ENCODE data around the gene GOLT1A.
"Not testable (repeated sequence)": the region's sequence is repeated elsewhere in the genome, so short reads cannot be mapped to it uniquely, and the experiment has no call there.

The GOLT1A gene

GRCh38 chr1:204248954-204249353, 35.2 kb upstream of the GOLT1A start:
- no peak for DNase-seq

DNA sequence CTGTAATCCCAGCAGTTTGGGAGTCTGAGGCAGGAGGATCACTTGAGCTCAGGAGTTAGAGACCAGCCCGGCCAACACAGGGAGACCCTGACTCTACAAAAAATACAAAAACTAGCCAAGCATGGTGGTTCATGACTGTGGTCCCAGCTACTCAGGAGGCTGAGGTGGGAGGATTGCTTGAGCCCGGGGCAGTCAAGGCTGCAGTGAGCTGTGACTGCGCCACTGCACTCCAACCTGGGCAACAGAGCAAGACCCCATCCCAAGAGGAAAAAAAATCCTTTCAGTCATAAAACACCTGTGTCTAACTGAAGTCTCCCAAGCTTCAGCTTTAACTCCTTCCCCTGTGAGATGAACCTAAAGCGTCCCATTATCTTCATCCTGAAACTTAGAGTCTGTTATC, 33.1 kb upstream of the GOLT1A start:
- no peak for DNase-seq

- no peak for DNase-seq
Measured at GRCh38 chr1:204242920-204243319, 29.1 kb upstream of the GOLT1A start.

GRCh38 chr1:204241914-204242313, 28.1 kb upstream of the GOLT1A start:
- no peak for DNase-seq

DNA sequence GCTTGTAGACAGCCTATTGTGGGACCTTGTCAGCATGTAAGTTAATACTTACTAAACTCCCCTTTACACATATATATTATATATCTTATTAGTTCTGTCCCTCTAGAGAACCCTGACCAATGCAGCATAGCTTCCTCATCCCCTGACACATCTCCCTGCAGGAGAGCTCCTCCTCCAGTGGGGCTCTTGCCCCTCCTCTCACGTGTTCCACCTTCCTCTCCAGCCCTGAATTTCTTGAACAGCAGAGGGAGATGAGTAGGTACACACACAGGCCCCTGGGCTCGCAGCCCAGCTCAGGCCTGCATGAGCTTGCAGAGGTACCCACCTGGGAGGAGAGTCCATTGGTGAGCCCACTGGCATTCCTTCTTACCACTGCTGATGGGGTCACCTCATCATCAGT, 27.3 kb upstream of the GOLT1A start:
- no peak for DNase-seq

GRCh38 chr1:204240233-204240632, 26.4 kb upstream of the GOLT1A start:
- DNase-seq = no peak

DNA sequence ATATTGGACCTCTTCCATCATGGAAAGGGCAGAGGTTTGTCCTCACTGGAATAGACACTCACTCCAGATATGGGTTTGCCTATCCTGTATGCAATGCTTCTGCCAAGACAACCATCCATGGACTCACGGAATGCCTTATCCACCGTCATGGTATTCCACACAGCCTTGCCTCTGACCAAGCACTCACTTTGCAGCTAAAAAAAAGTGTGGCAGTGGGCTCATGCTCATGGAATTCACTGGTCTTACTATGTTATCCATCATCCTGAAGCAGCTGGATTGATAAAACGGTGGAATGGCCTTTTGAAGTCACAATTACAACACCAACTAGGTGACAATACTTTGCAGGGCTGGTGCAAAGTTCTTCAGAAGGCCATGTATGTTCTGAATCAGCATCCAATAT, 25.6 kb upstream of the GOLT1A start:
- not testable (repeated sequence) for DNase-seq

DNA sequence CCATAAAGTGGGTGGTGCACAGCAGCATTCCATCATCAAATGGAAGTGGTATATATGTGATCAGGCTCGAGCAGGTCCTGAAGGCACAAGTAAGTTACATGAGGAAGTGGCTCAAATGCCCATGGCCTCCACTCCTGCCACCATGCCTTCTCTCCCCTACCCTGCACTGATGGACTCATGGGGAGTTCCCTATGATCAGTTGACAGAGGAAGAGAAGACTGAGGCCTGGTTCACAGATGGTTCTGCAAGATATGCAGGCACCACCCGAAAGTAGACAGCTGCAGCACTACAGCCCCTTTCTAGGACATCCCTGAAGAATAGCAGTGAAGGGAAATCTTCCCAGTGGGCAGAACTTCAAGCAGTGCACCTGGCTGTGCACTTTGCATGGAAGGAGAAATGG, 24.7 kb upstream of the GOLT1A start:
- not testable (repeated sequence) for DNase-seq

DNA sequence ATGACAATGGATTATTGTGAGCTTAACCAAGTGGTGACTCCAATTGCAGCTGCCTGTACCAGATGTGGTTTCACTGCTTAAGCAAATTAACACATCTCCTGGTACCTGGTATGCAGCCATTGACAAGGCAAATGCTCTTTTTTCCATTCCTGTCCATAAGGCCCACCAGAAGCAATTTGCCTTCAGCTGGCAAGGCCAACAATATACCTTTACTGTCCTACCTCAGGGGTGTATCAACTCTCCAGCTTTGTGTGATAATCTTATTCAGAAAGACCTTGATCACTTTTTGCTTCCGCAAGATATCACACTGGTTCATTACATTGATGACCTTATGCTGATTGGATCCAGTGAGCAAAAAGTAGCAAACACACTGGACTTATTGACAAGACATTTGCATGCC, 23.7 kb upstream of the GOLT1A start:
- DNase-seq = not testable (repeated sequence)

DNA sequence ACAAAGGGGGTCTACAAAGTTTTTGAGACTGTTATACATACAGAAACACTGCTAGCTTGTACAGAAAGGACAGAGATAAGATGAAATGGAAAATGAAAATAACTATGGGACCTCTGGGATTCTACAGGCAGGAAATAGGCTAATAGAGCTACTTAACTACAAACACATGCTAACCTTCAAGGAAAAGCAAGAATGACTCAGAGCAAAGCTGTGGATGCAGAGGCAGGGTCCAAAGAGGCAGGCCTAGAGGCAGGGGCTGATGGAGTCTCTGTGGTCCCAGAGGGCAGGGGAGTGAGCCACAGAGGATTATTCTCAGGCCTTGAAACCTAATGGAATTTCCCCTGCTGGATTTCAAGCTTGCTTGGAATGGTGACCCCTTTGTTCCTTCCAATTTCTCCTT, 18.7 kb upstream of the GOLT1A start:
- DNase-seq = no peak

GRCh38 chr1:204230211-204230610, 16.4 kb upstream of the GOLT1A start:
- DNase-seq = no peak

DNA sequence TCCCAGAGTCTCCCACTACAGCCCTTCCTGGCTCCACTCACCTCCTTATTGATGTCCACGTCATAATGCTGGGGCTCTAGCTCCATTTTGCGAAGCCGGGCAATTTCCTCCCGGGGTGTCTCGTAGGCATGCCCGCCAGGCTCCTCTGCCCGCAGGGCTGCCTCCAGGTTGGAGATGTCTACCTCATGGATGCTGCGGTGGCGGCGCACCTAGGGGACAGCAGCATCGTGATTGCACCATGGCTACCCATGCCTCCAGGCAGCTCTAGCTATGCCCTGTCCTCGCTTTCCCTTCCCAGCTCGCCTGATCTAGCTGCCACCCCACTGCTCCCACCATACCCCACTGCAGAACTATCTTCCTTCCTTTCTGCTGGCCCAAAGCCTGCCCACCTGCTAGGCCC, 15.1 kb upstream of the GOLT1A start:
- no peak for DNase-seq

- no peak for DNase-seq
Measured at GRCh38 chr1:204227996-204228785, 14.4 kb upstream of the GOLT1A start.

DNA sequence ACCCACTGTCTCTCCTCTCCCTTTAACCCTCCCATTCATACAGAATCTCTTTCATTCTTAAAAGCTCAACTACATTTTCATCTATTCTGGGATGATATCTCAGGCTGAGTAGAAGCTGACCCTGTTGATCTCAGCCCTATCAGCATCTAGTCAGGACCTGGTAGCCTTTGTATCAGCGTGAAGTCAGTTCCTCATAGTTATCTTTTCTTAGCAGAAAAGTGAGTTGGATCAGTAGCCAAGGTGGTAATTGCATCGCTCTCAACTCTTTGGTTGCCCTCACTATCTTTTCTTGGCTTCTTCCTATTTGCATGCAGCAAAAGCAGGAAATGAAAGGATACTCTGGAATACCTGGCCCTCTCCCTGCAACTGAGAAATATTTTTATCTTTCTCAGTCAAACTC, 13.6 kb upstream of the GOLT1A start:
- DNase-seq = no peak

DNA sequence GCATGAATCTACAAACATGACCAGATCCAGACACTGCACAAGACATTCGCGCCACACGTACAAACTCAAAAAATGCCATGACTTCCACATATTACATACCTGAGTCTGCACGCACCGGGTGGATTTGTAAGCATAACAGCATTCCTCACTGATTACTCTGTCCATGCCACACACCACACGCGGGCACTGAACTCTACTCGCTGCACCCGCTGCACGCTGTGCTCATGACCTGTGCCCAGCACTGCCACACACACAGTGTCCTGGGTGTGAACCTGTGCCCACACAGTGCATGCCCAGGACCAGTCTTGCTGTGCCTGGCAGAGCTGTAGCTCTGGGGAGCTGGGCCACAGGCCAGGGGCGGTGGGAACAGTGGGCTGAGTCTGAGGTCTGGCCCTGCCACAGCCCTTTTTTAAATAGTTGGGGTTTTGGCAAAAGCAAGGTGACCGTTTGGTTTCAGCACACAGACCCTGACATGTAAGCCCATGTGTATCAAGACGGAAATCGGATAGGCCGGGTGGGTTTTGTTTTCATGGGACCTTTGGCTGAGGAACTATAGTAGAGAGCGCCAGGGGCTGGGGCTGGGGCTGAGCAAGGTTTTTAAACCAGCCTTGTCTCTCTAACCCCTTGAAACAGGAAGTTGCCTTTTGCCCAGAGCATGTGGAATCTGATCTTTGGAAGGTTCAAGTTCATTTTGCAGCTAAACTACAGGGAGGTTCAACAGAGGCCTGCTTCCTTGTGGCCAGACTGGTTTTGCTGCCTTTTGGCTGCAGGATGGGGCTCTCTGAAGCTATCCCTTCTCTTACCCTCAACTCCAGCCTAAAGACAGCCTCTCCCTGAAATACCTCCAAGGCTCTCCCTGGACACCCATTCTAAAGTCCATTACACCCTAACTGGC, 12.3 kb upstream of the GOLT1A start:
- DNase-seq = no peak

DNA sequence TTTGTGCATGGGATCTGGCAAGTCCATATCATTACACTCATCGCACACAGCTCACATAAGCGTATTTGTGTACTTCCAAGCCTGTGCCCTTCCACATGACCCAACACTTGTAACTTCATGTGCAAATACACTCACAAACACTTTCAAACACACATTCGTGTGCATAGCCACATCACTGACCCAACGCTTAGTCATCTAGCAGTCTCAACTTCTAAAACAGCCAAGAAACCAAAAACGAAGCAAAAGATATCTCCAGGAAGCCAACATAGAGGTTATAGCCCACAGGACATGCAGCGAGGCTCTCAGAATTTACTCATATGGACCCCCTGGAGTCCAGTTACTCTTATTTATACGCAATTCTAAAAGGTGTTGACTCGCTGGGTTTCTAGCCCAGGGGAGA, 10.9 kb upstream of the GOLT1A start:
- no peak for DNase-seq

DNA sequence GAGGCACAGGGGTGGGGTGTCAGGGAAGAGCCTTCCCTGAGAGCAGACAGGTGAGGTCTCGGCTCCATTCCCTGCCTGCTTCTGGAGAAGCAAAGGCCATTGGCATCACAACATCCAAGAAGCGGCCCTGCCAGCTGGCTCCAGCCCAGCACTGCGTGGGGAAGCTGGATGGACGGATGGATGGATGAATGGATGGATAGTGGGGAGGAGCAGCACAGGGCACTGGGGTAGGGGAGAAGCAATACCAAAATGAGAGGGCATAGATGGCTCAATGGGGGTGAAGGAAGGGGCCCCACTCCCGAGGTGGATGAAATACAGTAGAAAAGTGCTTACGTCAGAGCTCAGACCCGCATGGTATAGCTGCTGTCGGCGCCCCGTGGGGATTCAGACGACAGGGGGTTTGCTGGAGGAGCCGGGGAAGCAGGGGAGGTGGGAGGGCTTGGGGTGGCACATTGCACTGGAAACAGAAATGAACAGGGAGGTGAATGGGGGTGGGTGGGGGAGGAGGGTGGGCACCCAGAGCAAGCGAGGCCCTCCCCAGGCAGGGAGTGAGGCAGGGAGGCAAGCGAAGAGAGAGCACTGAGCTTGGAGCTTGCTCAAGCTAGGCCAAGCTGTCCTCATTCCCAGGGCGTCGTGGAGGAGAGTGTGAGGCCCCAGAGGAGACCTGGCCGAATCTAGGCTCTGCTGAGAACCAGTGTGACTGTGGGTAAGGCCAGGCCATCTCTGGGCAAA, 9.5 kb upstream of the GOLT1A start:
- no peak for DNase-seq

GRCh38 chr1:204222764-204223055, 8.9 kb upstream of the GOLT1A start:
- DNase-seq = no peak

DNA sequence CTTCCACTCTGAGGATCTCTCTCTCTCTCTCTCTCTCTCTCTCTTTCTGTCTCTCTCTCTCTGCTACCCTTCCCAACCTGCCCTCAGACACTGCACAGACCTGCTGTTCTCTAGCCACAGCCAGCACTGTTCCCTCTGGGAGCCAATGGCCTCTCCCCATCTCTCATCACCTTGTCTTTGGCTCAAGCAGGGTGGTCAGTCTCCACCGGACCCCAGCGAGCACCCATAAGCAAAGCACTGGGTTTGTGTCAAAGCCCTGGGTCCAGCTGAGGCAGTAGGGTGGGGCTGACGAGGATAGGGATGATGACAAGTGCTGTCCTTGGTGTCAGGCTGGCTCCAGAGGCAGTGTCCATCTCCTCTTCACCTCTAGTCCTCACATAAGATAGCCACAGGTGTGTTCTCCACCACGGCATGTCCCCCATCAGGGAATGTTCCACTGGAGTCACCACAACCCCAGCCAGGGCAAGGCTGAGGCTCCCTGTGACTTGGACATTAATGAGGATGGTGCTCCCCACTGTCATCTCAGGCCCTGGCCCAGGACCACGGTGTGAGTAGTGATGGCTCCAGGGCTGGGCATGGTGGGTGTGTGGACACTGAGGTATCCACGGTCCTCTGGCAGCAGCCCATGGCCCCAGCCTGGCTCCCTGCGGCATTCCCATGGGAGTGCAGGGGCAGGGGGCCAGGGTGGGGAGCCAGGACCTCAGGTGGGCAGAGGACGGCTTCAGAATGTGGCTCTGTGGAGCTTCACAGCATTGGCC, 8.4 kb upstream of the GOLT1A start:
- DNase-seq = no peak

- no peak for DNase-seq
Measured at GRCh38 chr1:204221271-204221670, 7.5 kb upstream of the GOLT1A start.

DNA sequence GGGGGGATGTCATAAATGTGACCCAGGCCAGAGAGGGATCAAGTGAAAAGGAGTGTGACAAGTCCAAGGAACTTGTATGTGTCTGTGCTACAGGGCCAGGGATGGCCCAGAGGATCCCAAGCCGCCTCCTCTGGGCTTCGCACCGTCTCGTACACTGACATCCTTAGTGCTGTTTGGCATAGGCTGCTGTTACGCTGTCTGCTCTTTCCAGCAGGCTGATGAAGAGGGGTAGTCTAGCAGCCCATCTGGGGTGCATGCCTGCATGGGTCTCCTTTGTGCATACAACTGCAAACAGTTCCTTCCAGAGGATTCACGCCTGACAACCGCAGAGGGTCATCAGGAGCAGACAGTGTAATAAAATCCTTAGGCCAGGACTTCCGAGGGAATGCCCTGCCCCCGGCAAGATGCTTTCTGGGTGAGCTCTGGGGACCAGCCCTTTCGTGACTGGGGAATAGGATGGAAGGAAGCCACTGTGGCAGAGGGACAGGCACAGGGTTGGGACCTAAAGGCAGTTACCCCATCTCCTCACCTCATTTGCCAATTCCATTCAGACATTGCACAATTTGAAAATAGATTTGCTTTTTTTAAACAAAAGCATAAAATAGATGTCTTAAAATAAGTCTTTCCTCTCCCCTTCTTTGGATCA, 6.3 kb upstream of the GOLT1A start:
- no peak for DNase-seq

- DNase-seq = no peak
Measured at GRCh38 chr1:204218552-204218951, 4.8 kb upstream of the GOLT1A start.

DNA sequence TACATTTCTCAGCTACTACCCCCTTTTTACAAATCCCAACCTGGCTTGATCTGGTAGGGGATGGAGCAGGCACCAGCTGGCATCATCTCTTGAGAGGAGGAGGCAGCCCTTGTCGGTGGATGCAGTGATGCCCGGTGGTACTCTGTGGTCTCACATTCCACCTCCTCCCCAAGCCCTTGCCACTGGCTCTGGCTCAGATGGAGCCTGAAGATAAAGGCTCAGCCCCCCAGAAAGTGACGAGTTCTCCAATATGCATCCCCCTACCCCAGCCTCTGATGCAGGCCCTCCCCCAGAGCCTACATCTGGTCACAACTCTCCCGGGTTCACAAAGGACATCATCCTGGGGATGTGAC, 3.8 kb upstream of the GOLT1A start:
- no peak for DNase-seq
